Uterus (tissue), 2 donors: Measurements from ENCODE around the gene INSIG1.

ENCODE experiments used
- POLR2A ChIP-seq, 2 donors: fragments of 450-650 bp; IDR thresholded peaks; one replicate each; pipeline ENCODE4 v1.6.1; 2016; ENCODE audit warnings: antibody characterized with exemption in 2 of 2, mild to moderate bottlenecking in 1 of 2, moderate library complexity in 1 of 2
- TF ChIP-seq, protein P1 (sequence below), 4 experiments: fragments of 200-600 bp in 2 of 4; fragments of 450-650 bp in 2 of 4; sonication (generic) in 2 of 4; IDR thresholded peaks; one replicate each; pipeline ENCODE4 v1.5.1; 2016 to 2019; ENCODE audit warnings: antibody characterized with exemption in 4 of 4, mild to moderate bottlenecking in 2 of 4, moderate library complexity in 1 of 4

DNA sequence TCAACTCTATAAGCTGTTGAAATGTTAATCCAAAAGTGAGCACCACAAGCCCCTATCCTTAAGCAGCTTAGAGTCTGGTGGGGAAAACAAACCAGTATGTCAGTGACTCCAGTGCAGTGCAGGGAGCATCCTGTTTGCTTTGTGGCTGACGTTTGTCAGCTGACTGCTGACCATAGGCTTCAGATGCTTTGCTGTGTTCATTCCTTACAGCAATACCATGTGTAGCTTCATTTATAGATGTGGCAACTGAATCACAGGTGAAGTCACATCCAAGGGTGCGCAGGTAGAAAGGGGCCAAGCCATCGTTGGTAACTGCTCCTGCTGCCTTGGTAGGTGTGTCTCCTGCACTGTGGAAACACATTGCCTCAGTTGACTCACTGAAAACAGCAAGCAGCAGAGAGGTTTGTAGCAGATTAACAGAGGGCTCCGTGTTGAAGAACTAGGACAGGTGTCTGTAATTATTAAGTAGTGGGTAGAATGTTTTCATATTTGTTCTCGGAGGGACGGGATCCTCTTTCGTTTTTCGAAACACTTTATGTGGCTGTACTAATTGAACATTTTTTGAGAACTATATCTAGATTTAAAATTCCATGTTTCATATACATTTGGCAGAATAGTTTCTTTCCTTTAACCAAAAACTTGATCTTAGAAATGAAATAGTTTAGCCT, 2.0 kb downstream of the INSIG1 start:
- TF ChIP-seq POLR2A (IDR thresholded peaks at IDR 0.05), result no peak
- TF ChIP-seq, protein P1, sequence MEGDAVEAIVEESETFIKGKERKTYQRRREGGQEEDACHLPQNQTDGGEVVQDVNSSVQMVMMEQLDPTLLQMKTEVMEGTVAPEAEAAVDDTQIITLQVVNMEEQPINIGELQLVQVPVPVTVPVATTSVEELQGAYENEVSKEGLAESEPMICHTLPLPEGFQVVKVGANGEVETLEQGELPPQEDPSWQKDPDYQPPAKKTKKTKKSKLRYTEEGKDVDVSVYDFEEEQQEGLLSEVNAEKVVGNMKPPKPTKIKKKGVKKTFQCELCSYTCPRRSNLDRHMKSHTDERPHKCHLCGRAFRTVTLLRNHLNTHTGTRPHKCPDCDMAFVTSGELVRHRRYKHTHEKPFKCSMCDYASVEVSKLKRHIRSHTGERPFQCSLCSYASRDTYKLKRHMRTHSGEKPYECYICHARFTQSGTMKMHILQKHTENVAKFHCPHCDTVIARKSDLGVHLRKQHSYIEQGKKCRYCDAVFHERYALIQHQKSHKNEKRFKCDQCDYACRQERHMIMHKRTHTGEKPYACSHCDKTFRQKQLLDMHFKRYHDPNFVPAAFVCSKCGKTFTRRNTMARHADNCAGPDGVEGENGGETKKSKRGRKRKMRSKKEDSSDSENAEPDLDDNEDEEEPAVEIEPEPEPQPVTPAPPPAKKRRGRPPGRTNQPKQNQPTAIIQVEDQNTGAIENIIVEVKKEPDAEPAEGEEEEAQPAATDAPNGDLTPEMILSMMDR (IDR thresholded peaks at IDR 0.05), result no peak
